ENCODE results near the gene RASSF5. TPM values are rescaled to one million over a fixed set of nuclear protein-coding genes. Genes with fewer than 3 reads are reported as not detected.

The RASSF5 gene
- total and polyA plus RNA-seq, 9 of the 15 experiments (the other 6 are each of a cell fraction or from before 2014, with no cell fraction given), result 6.1 to 41.0 (median 25.2) TPM

- TF ChIP-seq, protein P1, sequence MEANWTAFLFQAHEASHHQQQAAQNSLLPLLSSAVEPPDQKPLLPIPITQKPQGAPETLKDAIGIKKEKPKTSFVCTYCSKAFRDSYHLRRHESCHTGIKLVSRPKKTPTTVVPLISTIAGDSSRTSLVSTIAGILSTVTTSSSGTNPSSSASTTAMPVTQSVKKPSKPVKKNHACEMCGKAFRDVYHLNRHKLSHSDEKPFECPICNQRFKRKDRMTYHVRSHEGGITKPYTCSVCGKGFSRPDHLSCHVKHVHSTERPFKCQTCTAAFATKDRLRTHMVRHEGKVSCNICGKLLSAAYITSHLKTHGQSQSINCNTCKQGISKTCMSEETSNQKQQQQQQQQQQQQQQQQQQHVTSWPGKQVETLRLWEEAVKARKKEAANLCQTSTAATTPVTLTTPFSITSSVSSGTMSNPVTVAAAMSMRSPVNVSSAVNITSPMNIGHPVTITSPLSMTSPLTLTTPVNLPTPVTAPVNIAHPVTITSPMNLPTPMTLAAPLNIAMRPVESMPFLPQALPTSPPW (CRISPR knock-in tag; IDR thresholded peaks at IDR 0.05), result no peak; the same call in 1 of the 2 replicates
- TF ChIP-seq ETV1 (tag; conservative IDR thresholded peaks at IDR 0.05; ENCODE audit: low read depth), result peak; percentile 47; the same call in 1 of the 2 replicates
- peak; percentile 35; the same call in 1 of the 2 replicates for TF ChIP-seq MYC (IDR thresholded peaks at IDR 0.05; ENCODE audit: low read depth, low read length)
- TF ChIP-seq MYC (CRISPR knock-in tag; IDR thresholded peaks at IDR 0.05; ENCODE audit: borderline replicate concordance, low read depth), result no peak
- TF ChIP-seq KDM1A (IDR thresholded peaks at IDR 0.05), result no peak
- TF ChIP-seq ZNF589 (CRISPR knock-in tag; IDR thresholded peaks at IDR 0.05; ENCODE audit: low read depth), result no peak
- peak; percentile 57 for TF ChIP-seq RBFOX2 (IDR thresholded peaks at IDR 0.05; ENCODE audit: low read depth, low read length)
- TF ChIP-seq SMARCE1 (IDR thresholded peaks at IDR 0.05), result peak; percentile 81; the same call in 1 of the 2 replicates
- TF ChIP-seq KLF13 (tag; IDR thresholded peaks at IDR 0.05; ENCODE audit: borderline replicate concordance, low read depth), result no peak
- TF ChIP-seq, protein P2, sequence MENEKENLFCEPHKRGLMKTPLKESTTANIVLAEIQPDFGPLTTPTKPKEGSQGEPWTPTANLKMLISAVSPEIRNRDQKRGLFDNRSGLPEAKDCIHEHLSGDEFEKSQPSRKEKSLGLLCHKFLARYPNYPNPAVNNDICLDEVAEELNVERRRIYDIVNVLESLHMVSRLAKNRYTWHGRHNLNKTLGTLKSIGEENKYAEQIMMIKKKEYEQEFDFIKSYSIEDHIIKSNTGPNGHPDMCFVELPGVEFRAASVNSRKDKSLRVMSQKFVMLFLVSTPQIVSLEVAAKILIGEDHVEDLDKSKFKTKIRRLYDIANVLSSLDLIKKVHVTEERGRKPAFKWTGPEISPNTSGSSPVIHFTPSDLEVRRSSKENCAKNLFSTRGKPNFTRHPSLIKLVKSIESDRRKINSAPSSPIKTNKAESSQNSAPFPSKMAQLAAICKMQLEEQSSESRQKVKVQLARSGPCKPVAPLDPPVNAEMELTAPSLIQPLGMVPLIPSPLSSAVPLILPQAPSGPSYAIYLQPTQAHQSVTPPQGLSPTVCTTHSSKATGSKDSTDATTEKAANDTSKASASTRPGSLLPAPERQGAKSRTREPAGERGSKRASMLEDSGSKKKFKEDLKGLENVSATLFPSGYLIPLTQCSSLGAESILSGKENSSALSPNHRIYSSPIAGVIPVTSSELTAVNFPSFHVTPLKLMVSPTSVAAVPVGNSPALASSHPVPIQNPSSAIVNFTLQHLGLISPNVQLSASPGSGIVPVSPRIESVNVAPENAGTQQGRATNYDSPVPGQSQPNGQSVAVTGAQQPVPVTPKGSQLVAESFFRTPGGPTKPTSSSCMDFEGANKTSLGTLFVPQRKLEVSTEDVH (IDR thresholded peaks at IDR 0.05; ENCODE audit: low read depth, partially characterized antibody), result no peak
- no peak for TF ChIP-seq RBM17 (IDR thresholded peaks at IDR 0.05; ENCODE audit: borderline replicate concordance, low read depth, low read length)
- no peak for TF ChIP-seq MNT (conservative IDR thresholded peaks at IDR 0.05)
- no peak for TF ChIP-seq ZFP30 (CRISPR knock-in tag; IDR thresholded peaks at IDR 0.05; ENCODE audit: borderline replicate concordance)
- peak; percentile 95 for TF ChIP-seq ELF1 (tag; IDR thresholded peaks at IDR 0.05)
- peak; percentile 57 for TF ChIP-seq POLR2G (IDR thresholded peaks at IDR 0.05; ENCODE audit: low read depth, low read length)
Measured at GRCh38 chr1:206469933-206470691, 37.2 kb upstream of the RASSF5 start, which contains the start of gene IKBKE (continued).

All from K562 (cell line).